Upper lobe of left lung (tissue), 4 donors: ENCODE results near the gene ZNF746.

Experiments used
- CTCF ChIP-seq, 6 experiments: fragments of 450-650 bp in 4 of 6; fragments of 200-600 bp in 2 of 6; sonication (generic) in 2 of 6; IDR thresholded peaks; one replicate each; pipeline ENCODE4 v1.5.1; 2016 to 2019; ENCODE audit warnings: antibody characterized with exemption in 6 of 6
- POLR2A ChIP-seq, 4 donors: fragments of 450-650 bp; IDR thresholded peaks; one replicate each; pipeline ENCODE4 v1.5.1; 2016 to 2017; ENCODE audit warnings: antibody characterized with exemption in 4 of 4, mild to moderate bottlenecking in 2 of 4

- no peak for TF ChIP-seq CTCF (IDR thresholded peaks at IDR 0.05)
- no peak for TF ChIP-seq POLR2A (IDR thresholded peaks at IDR 0.05)
Observed at GRCh38 chr7:149427096-149427680, 70.4 kb downstream of the ZNF746 start.
